ENCODE data around the gene DCTN5. TPM values are rescaled to one million over a fixed set of nuclear protein-coding genes. Genes with fewer than 3 reads are reported as not detected.

Gene DCTN5
- total and polyA plus RNA-seq, 2 donors (not counting 3 experiments of a cell fraction or from before 2014, with no cell fraction given), result 51.6 to 80.8 TPM

GRCh38 chr16:23706439-23706838, 65.2 kb downstream of the DCTN5 start:
- no peak for DNase-seq (ENCODE audit: low read depth, low spot score)
- no peak for FAIRE-seq
- H3K27me3 ChIP-seq (ENCODE audit: control insufficient read depth in 2 of 2, insufficient read depth in 2 of 2, low read length in 2 of 2), result peaks cover 0 to 2% of the 10 kb centered on the region in 2 experiments
- H3K4me1 ChIP-seq (ENCODE audit: control insufficient read depth, extremely low read depth, insufficient read depth, low read length), result no peaks in the 10 kb centered on the region
- no peaks in the 10 kb centered on the region for H3K36me3 ChIP-seq (ENCODE audit: control insufficient read depth in 2 of 2, extremely low read depth in 1 of 2, insufficient read depth in 2 of 2, low read length in 2 of 2)
- no peak for TF ChIP-seq MYC (IDR thresholded peaks at IDR 0.05; ENCODE audit: low read depth, low read length)
- no peak for TF ChIP-seq FOS (IDR thresholded peaks at IDR 0.05; ENCODE audit: borderline replicate concordance, insufficient read depth, low read length)
- TF ChIP-seq MAX (IDR thresholded peaks at IDR 0.05; ENCODE audit: insufficient read depth, insufficient read length), result no peak
- no peak for TF ChIP-seq GATA2 (IDR thresholded peaks at IDR 0.05; ENCODE audit: insufficient read depth, insufficient read length, low read depth, low read length)
- TF ChIP-seq CTCF (IDR thresholded peaks at IDR 0.05; ENCODE audit: extremely low read depth in 1 of 2, insufficient read depth in 1 of 2, low read depth in 1 of 2, low read length in 2 of 2), result no peak
- TF ChIP-seq EZH2 (IDR thresholded peaks at IDR 0.05; ENCODE audit: borderline replicate concordance, low read depth, low read length, severe bottlenecking), result no peak
- TF ChIP-seq POLR2A (IDR thresholded peaks at IDR 0.05; ENCODE audit: low read depth, low read length), result no peak
- TF ChIP-seq JUN (IDR thresholded peaks at IDR 0.05; ENCODE audit: borderline replicate concordance, insufficient read depth, insufficient read length, low read depth), result no peak
- TF ChIP-seq POLR2AphosphoS5 (IDR thresholded peaks at IDR 0.05; ENCODE audit: insufficient read depth, low read depth, low read length), result no peak
- no peaks in the 10 kb centered on the region for H3K79me2 ChIP-seq (ENCODE audit: control insufficient read depth, insufficient read depth, low read length)
- H4K20me1 ChIP-seq (replicated peaks; ENCODE audit: control insufficient read depth, extremely low read depth, insufficient read depth, low read length), result no peaks in the 10 kb centered on the region
- no peak overlapping the region for H3K27ac ChIP-seq (ENCODE audit: insufficient read depth, low read depth, low read length)
- no peak overlapping the region for H3K4me2 ChIP-seq (ENCODE audit: insufficient read depth, low read length)
- CTCF ChIA-PET, result no interaction called here
- H3K4me3 ChIP-seq (replicated peaks in 1 of 3; ENCODE audit: insufficient read depth in 1 of 3, low read depth in 1 of 3, low read length in 3 of 3), result no peak overlapping the region
- POLR2A ChIA-PET, result no interaction called here
- H2AFZ ChIP-seq (ENCODE audit: low read depth, low read length), result no peak overlapping the region
- H3K9ac ChIP-seq (replicated peaks; ENCODE audit: extremely low read depth, insufficient read depth, low read length), result no peak overlapping the region
- intact Hi-C loops (cut with micrococcal nuclease) (no loop called here), dilution Hi-C loops (cut with MboI; ENCODE audit: extremely low pct_ligation_motif_present, low sequenced_read_pairs) (no loop called here)
- H3K9me3 ChIP-seq (replicated peaks; ENCODE audit: control insufficient read depth, insufficient read depth, low read length), result no peaks in the 10 kb centered on the region
- no peaks in the 10 kb centered on the region for H3K9me1 ChIP-seq (replicated peaks; ENCODE audit: control insufficient read depth, extremely low read depth, insufficient read depth, low read length)
- no TSS peak for BruUV-seq (replicated peaks)
